NCI-H82 treated with DMSO at 0.1 percent for 48 hours (cell line): ENCODE results near the gene SGO1.

ENCODE experiments used
- DNase-seq: peaks from one replicate; lab custom pipeline; 2025; ENCODE audit not compliant: unreplicated experiment; lab: John Stamatoyannopoulos, UW

SGO1 gene

DNA sequence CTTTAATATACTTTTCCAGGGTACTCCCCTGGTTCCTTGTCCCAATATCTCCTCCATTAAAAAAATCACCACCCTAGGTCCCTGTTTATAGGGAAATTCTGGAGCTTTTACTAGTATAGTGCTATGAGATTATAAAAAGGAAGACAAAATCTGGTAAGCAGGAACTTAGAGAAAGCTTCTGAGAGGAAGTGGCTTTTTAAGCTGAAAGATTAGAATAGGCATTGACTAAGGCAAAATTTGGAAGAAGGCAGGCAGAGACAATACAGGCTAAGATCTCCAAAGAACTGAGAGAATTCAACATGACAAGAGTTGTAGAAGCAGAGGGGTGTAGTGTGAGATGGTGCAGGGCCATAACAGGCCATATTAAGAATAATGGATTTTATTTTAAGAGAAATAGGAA lies 25.8 kb downstream of the SGO1 start:
- DNase-seq: no peak

DNA sequence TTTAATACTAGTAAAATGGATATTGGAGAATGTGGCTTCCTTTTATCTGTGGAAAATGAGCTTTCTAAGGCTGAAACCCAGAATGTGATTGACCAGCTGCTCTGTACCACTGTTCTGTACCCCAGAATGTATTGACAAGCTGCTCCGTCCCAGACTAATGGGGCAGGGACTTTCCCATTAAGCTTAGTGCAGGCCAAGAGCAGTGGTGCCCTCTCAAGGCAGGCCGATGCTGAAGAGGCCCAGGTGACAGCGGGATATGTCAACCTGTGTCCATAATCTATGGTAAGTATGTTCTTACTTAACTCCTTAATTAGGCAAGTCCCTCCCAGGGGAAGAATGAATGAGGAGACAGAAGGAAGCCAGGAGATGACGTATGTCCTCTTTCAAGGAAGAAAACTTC lies 31.1 kb downstream of the SGO1 start:
- no peak for DNase-seq

DNA sequence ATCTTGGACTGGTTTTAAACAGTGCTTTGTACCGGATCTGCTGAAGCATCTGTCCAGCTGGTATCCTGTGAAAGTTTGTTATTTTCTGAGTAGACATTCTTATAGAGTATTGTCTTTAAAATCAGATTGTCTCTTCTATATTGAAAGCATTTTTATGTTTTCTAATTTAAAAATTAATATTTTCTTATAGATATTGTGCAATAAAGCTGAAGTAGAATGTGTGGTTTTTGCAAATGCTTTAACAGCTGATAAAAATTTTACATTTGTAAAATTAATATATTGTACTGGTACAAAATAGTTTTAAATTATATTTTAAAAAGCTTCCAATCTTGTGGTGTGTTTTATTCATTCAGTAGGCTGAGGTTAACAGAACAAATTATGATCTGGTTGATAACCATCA lies 31.9 kb downstream of the SGO1 start:
- DNase-seq: no peak

DNA sequence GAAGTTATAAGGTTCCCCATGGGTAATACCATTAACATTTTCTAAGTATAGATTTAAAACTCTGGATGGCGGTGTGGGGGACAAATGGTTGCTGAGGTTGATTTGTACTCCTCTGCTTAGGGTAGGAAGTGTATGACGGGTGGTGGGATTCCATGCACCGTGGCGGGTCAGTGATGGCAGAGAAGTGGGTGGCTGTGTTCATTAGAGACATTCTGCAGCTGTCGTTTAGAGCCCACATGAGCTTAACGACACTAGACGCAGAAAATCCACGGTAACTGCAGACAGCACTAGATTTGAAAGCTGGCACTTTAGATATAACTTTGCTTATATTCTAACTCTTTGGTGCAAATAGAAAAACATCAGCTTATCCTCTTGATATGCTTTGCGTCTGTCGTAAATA lies 37.5 kb downstream of the SGO1 start:
- DNase-seq: no peak

DNA sequence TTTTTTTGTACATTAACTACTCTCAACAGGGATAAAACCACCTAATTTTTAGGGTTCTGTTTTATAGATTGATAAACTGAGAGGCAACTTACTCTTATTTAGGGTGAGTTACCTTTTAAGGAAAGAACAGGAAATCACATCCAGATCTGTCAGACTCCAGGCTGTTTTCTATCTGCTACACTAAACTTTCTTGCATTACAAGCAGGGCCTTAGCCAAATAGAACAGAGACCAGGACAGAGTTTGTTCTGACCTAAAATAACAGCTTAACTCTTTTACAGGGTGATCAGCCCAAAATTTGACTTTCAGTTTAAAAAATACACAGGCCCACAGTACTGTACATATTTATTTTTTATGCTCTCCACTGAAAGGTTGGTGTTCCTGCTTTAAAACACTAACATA lies 38.6 kb downstream of the SGO1 start:
- DNase-seq: no peak

DNA sequence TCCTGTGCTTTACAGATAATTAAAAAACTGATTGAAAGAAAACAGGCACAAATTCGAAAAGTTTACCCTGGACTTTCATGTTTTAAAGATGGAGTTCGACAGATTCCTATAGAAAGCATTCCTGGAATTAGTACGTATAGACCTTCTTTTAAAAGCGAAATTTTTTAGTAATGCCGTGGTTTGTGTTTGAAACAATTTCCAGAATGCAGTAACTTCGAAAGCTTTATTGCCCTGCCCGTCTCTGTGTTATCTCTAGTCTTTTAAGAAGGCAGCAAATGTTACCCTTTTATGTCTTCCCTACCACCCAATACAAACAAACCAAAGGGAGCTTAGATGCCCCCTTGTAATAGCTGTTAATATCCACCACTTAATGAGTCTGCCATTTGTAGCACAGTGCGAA lies 39.7 kb downstream of the SGO1 start:
- no peak for DNase-seq

DNA sequence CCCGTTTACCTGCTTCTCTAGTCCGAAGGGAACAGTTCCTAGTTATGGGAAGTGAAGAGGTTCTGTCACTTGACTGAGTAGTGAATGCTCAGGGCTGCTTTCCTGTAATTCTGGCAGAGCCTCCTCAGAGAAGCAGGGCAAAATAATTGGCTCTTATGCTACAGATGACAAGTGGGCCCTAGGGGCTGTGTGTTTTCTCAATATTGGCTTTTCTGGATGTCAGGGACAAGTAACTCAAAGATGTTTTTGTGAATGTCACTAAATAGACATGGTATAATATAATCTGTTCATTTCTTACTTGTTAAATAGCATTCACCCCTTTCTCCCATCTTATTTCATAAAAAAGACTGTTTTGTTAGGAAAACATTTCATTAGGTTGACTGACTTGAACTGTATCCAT lies 40.1 kb downstream of the SGO1 start:
- no peak for DNase-seq

DNA sequence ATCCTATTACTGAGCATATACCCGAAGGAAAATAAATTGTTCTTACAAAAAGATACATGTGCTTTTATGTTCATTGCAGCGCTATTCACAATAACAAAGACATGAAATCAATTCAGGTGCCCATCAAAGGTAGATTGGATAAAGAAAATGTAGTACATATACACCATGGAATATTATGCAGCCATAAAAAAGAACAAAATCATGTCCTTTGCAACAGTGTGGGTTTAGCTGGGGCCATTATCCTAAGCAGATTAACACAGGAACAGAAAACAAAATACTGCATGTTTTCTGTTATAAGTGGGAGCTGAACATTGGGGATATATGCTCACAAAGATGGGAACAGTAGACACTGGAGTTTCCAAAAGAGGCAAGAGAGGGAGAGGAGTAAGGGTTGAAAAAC lies 42.5 kb downstream of the SGO1 start:
- DNase-seq: no peak

DNA sequence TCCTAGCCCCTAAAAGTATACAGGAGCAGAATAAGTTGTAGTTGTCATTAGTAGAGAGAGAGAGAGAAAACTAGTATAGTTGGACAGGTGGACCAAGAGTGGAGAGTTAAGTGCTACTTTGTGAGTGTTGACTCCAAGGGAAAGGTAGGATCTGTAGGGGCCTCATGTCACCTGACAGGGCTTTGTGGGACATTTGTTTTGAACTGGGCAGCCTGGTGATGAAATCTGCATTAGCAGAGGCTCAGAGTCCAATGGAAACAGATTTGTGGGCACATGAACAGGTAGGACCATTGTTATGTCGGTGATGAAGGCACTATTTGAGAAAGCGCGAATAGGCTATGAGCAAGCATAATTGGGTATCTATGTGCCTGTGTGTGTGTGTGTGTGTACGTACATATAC lies 43.5 kb downstream of the SGO1 start:
- DNase-seq: no peak

DNA sequence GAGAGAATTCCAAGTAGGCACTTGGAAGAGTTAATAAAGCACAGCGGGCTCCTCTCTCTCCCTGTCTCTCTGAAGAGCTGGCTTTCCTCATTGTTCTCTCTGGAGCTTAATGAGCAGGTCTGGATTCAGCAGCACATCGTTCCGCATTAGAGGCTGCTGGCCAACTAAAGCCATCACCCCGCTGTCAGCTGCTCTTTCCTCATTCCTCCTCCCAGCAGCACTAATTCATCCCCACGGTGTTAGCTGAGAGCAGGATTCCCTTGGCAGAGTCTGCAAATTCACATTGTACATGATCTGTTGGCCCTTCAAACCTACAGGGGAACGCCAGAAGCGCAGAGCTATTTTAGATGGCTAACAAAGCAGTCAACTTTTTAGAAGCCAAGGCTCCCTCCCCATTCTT lies 44.2 kb downstream of the SGO1 start:
- DNase-seq: peak; percentile 39

DNA sequence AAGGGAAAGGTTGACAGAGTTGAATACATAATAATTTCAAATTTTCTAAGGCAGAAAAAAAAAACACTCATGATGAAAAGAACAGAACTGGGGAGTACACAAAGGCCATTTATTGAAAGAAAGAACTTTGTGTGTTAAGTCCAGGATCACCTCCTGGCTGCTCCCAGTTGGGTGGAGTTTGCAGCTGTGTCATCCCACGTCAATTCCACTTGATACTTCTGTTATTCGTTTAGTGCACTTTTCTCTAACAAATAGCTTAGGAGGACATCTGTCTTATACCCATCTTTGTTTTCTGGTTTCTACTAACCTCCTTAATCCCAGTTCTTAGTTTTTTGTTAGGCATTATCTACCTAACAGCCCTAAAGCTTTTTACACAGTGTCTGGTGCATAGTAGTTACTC lies 44.7 kb downstream of the SGO1 start:
- peak; percentile 70 for DNase-seq

DNA sequence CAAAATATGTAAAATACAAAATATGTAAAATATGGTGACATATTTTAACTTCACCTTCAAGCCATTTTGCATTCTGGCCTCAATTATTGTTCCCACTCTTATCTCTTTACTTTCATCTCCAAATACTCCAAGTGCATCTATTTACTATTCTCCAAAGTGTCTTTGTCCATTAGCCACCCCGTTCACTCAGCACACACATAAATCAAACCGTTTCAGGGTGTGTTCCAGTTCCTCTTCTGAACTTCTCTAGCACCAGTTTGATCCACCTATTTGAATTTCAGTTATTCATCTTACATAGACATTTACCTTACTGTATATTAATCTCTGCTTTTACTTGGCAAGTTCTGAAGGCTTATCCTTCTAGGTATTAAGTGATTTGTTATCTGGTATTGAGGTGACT lies 45.1 kb downstream of the SGO1 start:
- DNase-seq: no peak

DNA sequence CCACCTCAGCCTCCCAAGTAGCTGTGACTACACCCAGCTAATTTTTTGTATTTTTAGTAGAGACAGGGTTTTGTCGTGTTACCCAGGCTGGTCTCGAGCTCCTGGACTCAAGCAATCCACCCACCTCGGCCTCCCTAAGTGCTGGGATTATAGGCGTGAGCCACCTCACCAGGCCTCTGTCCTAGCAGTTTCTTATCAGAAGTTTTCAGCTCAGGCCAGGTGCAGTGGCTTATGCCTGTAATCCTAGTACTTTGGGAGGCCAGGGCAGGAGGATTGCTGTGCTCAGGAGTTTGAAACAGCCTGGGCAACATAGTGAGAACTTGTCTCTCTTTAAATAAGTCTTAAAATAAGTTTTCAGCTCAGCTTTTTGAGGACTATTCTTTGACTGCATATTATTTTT lies 48.4 kb downstream of the SGO1 start:
- peak; percentile 16 for DNase-seq

DNA sequence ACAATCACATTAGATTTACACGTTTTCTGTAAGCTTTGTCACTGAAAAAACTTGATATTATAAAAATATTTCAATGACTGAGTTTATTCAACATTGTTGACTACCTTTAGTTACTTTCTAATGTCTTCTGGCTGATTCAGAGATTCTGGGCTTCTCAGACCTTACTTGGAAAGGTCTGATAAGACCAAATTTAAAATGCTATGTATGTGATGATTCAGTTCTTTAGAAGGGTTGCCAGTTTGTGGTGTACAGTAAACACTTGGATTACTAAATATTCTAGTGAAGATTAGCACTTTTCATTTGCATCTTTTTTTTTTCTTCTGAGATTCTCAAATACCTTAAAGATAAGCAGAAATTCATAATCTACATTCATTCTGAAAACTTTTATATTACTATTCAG lies 49.8 kb downstream of the SGO1 start:
- DNase-seq: no peak

DNA sequence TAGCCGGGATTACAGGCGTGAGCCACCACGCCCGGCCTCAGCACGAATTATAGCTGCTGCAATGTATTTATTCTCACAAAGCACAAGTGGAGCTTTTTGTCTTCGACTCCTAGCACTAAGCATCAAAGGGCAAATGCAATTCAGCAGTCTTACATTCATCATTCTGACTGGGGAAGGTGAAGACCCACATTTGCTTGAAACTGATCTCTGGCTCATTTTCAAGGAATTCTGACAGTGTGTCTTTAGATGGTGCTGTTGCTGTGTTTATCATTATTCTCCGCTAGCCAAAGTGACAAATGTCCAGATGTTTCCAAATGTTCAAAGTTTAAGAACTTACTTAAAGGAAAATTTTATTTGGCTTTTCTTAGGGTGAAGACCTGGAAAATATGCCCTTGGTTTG lies 55.9 kb downstream of the SGO1 start:
- no peak for DNase-seq

DNA sequence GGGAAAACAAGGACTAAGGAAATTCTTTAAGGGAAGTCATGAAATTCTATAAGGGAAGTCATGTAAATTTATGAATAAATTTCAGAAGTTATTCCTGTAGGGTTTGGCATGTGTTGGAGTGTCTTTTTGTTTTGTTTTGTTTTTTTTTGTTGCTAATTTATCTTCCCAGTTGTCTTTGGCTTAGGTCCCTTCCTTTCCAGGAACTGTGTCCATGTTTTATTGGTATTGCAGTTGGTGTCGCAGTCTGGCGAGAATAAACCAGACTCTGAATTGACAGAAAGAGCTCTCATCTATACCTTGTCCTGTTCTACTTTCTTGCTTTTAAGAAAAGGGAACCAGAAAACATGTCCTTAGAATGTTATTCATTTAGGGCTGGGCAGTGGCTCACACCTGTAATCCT lies 57.6 kb downstream of the SGO1 start:
- no peak for DNase-seq

DNA sequence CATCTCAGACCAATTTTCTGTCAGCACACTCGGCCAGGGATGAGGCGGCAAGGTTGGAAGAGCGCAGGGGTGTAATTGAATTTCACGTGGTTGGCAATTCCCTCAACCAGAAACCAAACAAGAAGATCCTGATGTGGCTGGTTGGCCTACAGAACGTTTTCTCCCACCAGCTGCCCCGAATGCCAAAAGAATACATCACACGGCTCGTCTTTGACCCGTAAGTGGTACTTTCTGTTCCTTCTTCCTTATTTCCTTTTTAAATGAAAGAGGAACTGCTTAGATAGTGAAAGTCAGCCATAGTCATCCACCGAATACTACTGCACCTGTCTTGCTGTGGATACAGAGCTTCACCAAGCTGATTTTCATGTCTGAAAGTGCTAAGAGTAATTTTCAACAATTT lies 60.1 kb downstream of the SGO1 start:
- DNase-seq: no peak

DNA sequence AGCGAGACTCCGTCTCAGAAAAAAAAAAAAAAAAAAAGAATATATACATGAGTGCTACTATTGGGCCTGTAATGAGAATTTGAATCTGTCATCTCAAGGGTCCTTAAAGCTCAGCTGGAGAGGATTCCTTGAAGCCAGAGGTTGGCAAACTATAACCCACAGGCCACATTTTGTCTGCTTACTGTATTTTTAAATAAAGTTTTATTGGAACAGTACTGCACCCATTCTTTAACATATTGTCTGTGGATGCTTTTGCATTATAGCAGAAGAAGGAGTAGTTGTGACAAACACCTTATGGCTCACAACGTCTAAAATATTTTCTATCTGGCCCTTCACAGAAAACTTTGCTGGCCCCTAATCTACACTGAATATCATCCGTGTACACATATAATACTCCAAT lies 60.7 kb downstream of the SGO1 start:
- DNase-seq: no peak

DNA sequence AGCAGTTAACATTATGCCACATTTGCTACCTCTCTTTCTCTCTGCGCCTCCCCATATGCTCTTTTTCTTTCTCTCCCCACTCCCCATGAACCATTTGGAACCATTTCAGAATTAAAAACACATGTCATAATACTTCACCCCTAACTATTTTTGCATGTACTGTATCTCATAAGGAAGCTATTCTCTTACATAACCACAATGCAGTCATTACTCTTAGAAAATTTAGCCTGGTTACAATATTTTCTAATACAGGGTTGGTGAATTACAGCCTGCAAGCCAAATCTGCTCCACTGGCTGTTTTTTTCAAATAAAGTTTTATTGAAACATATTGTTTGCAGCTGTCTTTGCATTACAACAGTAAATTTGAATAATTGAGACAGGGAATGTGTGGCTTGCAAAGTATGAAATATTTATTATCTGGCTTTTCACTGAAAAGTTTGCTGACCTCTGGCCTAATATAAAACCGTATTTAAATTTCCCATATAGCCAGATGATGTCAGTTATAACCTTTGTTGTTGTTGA lies 62.8 kb downstream of the SGO1 start:
- no peak for DNase-seq

DNA sequence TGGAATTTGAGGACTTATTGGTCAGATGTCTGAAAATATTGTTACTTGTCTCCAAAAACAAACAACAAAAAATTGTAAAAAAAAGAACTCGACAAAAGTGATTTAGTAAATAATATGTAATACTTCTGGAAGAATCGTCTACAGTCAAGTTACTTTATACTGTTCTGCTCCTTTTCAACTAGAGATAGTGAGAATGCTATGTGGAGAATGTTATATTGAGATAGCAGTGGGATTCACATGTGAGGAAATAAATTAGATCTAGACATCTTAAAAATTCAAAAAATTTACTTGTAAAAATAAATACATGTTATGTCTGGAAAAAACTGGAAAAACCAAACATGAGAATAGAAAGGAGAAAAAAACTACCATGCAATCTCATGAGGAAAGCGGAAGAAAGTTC lies 64.9 kb downstream of the SGO1 start:
- no peak for DNase-seq
